Measurements from ENCODE around the gene ARID2. TPM values are rescaled to one million over a fixed set of nuclear protein-coding genes. Genes with fewer than 3 reads are reported as not detected.

The ARID2 gene
- total RNA-seq, 1 donor from 2014 or later: 15.7 TPM

DNA sequence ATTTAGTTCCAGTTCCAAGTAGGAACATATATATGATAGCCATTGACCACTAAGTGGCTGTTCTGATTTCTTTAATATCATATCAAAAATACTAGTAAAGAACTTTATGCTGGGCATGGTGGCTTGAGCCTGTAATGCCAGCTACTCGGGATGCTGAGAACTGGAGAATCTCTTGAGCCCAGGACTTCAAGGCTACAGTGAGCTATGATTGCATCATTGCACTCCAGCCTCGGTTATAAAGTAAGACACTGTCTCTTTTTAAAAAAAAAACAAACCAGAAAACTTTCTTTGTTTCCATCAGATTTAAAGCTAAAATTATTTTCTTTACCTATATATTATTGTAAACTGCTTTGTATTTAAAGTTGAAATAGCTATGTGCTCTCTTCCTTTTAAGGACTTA lies 133.8 kb downstream of the ARID2 start:
- no peaks in the 10 kb centered on the region for H3K27me3 ChIP-seq (ENCODE audit: low read depth)
- H3K36me3 ChIP-seq: peaks cover 26% of the 10 kb centered on the region
- intact Hi-C loops (cut with micrococcal nuclease): no loop called here
- H3K4me1 ChIP-seq: no peaks in the 10 kb centered on the region
- TF ChIP-seq, protein P1, sequence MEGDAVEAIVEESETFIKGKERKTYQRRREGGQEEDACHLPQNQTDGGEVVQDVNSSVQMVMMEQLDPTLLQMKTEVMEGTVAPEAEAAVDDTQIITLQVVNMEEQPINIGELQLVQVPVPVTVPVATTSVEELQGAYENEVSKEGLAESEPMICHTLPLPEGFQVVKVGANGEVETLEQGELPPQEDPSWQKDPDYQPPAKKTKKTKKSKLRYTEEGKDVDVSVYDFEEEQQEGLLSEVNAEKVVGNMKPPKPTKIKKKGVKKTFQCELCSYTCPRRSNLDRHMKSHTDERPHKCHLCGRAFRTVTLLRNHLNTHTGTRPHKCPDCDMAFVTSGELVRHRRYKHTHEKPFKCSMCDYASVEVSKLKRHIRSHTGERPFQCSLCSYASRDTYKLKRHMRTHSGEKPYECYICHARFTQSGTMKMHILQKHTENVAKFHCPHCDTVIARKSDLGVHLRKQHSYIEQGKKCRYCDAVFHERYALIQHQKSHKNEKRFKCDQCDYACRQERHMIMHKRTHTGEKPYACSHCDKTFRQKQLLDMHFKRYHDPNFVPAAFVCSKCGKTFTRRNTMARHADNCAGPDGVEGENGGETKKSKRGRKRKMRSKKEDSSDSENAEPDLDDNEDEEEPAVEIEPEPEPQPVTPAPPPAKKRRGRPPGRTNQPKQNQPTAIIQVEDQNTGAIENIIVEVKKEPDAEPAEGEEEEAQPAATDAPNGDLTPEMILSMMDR (IDR thresholded peaks at IDR 0.05; ENCODE audit: borderline replicate concordance): no peak
- H3K27ac ChIP-seq (replicated peaks): no peak overlapping the region
- no peak overlapping the region for H3K4me3 ChIP-seq
- no peak for DNase-seq
- no peaks in the 10 kb centered on the region for H3K9me3 ChIP-seq (replicated peaks)

DNA sequence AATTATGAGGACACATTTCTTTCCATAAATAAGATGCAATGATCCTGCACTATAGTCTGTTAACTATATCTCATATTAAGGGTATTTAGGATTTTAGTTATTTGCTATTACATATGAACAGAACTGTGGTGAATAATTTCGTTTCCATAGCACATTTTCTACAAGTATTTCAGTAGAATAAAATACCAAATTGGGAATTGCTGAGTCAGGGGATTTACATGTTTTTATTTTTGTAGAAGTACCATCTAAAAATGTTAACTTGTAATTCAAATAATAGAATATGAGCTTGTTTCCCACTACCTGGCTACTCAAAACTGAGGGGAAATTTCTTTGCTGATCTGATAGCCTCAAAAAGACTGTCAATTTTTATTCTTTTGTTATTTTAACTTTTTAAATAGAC lies 136.8 kb downstream of the ARID2 start:
- Histone ChIP-seq H3K9me3 (replicated peaks) (no peaks in the 10 kb centered on the region), H3K27ac (replicated peaks) (no peak overlapping the region), H3K4me1 (no peaks in the 10 kb centered on the region), H3K27me3 (ENCODE audit: low read depth) (no peaks in the 10 kb centered on the region), H3K36me3 (peaks cover 22% of the 10 kb centered on the region), H3K4me3 (no peak overlapping the region)
- TF ChIP-seq, protein P1 (IDR thresholded peaks at IDR 0.05; ENCODE audit: borderline replicate concordance): no peak
- DNase-seq: no peak
- intact Hi-C loops (cut with micrococcal nuclease): no loop called here

DNA sequence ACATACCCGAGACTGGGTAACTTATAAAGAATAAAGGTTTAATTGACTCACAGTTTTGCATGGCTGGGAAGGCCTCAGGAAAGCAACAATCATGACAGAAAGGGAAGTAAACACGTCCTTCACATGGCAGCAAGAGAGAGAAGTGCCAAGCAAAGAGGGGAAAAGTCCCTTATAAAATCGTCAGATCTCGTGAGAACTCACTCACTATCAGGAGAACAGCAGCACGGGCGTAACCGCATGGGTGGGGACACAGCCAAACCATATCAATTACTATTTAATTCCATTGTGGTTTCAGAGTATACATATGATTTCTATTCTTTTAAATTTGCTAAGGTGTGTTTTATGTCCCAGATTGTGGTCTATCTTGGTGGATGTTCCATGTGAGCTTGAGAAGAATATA lies 142.9 kb downstream of the ARID2 start:
- Histone ChIP-seq H3K27ac (replicated peaks) (no peak overlapping the region), H3K4me3 (no peak overlapping the region), H3K9me3 (replicated peaks) (peaks cover 4% of the 10 kb centered on the region), H3K36me3 (peaks cover 55% of the 10 kb centered on the region), H3K27me3 (ENCODE audit: low read depth) (no peaks in the 10 kb centered on the region), H3K4me1 (peaks cover under 1% of the 10 kb centered on the region)
- DNase-seq: no peak
- intact Hi-C loops (cut with micrococcal nuclease): no loop called here
- TF ChIP-seq, protein P1 (IDR thresholded peaks at IDR 0.05; ENCODE audit: borderline replicate concordance): no peak

DNA sequence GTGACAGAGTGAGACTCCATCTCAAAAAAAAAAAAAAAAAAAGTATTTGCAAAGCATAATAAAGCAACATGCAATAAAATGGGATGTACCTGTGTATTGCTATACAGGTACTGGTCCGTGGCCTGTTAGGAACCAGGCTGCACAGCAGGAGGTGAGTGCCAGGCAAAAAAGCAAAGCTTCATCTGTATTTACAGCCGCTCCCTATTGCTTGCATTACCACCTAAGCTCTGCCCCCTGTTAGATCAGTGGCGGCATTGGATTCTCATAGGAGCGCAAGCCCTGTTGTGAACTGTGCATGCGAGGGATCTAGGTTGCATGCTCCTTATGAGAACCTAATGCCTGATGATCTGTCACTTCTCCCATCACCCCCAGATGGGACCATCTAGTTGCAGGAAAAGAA lies 147.6 kb downstream of the ARID2 start:
- TF ChIP-seq, protein P1 (IDR thresholded peaks at IDR 0.05; ENCODE audit: borderline replicate concordance): no peak
- peaks cover 35% of the 10 kb centered on the region for H3K4me1 ChIP-seq
- H3K27me3 ChIP-seq (ENCODE audit: low read depth): no peaks in the 10 kb centered on the region
- peaks cover 56% of the 10 kb centered on the region for H3K36me3 ChIP-seq
- DNase-seq: no peak
- intact Hi-C loops (cut with micrococcal nuclease): no loop called here
- no peak overlapping the region for H3K4me3 ChIP-seq
- H3K9me3 ChIP-seq (replicated peaks): peaks cover 4% of the 10 kb centered on the region
- H3K27ac ChIP-seq (replicated peaks): no peak overlapping the region

DNA sequence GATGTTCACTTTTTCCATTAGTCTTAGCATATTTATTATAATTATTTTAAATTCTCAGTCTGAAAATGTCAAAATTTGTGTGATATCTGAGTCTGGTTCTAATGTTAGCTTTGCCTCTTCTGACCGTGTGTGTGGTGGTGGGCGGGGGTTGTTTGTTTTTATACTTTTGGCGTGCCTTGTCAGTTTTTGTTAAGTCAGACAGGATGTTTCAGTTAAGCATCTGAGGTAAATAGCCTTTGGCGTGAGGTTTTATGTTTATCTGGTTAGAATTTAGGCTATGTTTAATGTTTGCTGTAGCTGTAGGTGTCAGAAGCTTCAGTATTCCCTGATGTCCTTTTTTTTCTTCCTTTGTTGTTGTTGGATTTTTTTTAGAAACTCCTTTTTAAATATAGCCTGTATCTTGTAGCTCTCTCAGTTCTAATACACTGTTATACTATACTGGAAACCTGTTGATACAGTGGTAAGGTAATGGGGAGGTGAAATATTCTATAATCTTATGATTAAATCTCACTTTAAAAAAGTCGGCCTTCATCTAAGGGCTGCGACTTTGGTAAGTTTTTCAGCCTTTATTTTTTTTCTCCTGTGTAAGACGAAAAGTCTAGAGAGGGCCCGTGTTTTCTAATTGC lies 149.2 kb downstream of the ARID2 start:
- peaks cover 35% of the 10 kb centered on the region for H3K4me1 ChIP-seq
- no peaks in the 10 kb centered on the region for H3K27me3 ChIP-seq (ENCODE audit: low read depth)
- intact Hi-C loops (cut with micrococcal nuclease): no loop called here
- TF ChIP-seq, protein P1 (IDR thresholded peaks at IDR 0.05; ENCODE audit: borderline replicate concordance): no peak
- H3K27ac ChIP-seq (replicated peaks): peak overlapping the region; percentile 43
- peaks cover 42% of the 10 kb centered on the region for H3K36me3 ChIP-seq
- peaks cover 4% of the 10 kb centered on the region for H3K9me3 ChIP-seq (replicated peaks)
- peak overlapping the region; percentile 3 for H3K4me3 ChIP-seq
- DNase-seq: no peak
